D721Med (cell line): Measurements from ENCODE around the gene TMEM72.

ENCODE experiments used
- DNase-seq: peaks from one replicate; pipeline ENCODE4 v3.0.0; 2011; ENCODE audit warnings: low spot score; ENCODE audit not compliant: insufficient read length
- FAIRE-seq: peaks from 2 replicates; lab custom pipeline; 2011; peaks lifted over from hg19 to GRCh38; lab: Jason Lieb, UNC
- TF ChIP-seq, protein P1 (sequence below): IDR thresholded peaks from 2 replicates; pipeline ENCODE4 v1.5.1; 2012; ENCODE audit warnings: mild to moderate bottlenecking, control low read depth; ENCODE audit not compliant: insufficient read depth; ENCODE audit errors: missing control alignments

Gene TMEM72

DNA sequence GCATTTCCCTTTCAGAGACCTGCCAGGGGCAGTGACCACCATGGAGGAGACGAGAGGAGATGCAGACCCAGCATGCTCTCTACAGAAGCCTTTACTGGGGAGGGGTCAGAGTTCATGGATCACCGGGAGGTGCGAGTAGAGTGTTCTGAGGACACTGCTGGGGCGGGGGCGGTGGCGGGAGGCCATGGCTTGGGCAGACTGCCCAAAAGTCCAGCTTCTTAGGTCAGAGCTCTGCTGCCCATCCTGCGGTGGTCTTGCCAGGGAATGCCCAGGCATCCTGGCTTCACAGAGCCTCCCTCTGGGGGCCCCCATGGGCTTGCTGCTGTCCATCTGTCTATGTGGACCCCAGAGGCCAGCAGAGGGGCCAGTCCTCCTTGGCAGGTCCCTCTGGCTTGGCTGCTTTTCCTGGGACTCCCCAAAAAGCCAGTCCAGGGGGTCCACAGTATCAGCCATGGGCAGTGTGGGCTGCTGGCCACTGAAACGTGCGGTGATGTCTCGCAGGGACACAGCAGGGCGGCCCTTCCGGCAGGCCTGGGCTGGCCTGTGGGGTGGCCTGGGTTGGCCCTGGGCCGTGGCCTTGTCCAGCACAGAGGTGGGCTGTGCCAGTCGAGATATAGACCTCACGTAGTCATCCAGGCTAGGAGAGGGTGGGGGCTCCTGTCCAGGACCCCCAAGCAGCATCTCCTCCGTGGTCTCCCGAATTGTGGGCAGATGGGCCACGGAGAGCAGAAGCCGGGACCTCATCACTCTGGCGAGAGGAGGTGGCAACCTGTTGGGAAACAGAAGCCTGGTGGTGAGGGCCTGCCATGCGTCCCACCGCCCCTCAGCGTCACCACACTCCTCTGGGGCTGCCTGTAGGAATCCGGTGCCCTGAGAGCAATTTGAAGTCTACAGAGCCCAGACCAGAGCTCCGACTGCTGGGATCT, 66.4 kb downstream of the TMEM72 start:
- FAIRE-seq = no peak
- TF ChIP-seq, protein P1, sequence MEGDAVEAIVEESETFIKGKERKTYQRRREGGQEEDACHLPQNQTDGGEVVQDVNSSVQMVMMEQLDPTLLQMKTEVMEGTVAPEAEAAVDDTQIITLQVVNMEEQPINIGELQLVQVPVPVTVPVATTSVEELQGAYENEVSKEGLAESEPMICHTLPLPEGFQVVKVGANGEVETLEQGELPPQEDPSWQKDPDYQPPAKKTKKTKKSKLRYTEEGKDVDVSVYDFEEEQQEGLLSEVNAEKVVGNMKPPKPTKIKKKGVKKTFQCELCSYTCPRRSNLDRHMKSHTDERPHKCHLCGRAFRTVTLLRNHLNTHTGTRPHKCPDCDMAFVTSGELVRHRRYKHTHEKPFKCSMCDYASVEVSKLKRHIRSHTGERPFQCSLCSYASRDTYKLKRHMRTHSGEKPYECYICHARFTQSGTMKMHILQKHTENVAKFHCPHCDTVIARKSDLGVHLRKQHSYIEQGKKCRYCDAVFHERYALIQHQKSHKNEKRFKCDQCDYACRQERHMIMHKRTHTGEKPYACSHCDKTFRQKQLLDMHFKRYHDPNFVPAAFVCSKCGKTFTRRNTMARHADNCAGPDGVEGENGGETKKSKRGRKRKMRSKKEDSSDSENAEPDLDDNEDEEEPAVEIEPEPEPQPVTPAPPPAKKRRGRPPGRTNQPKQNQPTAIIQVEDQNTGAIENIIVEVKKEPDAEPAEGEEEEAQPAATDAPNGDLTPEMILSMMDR = no peak
- DNase-seq = no peak

DNA sequence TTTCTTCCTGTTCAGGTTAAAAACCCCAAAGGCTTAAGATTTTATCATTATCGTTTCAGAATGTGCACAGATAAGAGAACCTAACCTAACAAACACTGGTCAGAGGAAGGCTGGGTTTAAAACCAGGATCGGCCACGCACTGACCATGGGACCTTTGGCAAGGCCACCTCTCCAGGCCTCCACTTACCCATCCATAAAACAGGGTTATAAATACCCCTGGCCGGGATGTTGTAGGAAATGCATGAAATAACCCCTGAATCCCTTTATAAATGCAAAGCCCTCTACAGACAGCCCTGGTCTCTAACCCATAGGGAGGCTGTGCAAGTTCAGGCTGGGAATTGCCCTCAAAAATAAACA, 67.1 kb downstream of the TMEM72 start:
- FAIRE-seq (no peak), DNase-seq (no peak)
- TF ChIP-seq, protein P1 = no peak

DNA sequence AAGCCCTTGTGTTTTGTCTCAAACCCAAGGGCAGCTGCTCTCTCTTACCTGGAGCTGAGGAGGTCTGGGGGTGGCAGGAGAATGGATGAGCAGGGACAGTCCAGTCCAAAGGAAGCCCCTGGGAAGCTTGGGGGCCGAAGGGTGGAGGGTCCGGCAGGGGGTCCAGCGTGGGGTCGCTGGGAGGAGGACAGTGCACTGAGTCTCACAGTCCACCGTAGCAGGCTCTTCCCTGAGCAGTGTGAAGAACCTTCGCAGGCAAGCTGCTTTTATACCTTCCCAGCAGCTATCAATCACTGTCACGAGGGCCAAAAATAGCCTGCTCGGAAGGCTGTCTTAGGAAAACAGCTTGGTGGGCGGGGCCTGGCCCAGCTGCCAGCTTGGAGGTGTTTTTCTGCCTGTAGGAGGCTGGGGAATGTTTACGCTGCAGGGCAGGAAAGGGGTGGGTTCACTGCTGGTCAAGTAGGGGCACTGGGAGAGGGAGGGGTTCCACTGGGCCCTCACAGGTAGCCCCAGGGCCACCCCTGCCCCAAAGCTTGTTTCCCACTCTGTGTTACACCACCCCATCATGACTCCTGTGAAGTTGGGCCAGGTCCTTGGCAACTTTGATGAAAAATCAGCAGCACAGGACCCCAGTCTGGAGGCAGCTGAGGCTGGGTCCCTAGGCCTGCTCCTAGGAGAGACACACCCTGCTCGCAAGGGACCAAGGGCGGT, 67.6 kb downstream of the TMEM72 start, which contains the start of gene DEPP1:
Gene DEPP1, minus strand, starts transcription at position 240 of the 711 bp plus-strand sequence. CDS start 779 bp downstream, outside the sequence.
- TF ChIP-seq, protein P1 = no peak
- peak; percentile 72 for DNase-seq
- FAIRE-seq = no peak

DNA sequence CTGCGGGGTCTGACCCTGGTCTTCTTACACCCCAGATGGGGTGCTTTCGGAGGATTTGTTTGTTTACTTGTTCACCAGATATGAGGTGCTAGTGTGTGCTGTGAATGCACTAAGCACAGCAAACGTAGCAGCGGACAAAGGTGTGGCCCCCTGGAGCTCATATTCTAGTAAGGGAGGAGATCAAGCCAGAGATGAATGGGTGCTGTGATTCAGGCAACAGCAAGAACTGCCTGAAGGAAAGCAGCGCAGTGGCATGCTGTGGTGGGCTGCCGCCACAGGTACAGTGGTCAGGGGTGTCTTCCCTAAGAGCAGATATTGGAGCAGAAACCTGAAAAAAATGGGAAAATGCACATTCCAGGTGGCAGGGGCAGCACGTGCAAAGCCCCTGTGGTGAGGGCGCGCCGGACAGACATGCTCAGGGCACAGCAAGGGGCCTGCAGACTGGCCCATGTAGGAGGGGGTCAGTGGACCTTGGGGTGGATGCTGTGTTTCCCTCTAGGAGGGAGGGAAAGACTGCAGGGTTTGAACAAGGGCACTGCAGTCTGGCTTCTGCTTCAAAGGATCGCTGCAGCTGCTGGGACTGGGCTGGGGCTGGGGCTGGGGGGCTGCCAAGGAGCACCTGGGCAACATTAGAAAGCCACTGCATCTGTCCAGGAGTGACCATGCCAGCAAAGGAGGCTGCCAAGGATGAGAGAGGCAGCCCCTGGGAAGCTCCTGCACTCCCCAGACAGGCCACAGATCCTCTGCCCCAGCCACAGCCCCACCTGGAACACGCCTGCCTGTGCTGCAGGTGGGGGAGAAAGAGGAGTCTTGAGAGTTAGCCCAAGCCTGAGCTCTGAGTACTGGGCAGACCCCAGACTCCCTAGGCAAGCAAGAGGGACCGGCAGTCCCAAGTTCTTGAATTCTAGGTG, 68.4 kb downstream of the TMEM72 start:
- FAIRE-seq (no peak), DNase-seq (no peak)
- TF ChIP-seq, protein P1 = no peak

DNA sequence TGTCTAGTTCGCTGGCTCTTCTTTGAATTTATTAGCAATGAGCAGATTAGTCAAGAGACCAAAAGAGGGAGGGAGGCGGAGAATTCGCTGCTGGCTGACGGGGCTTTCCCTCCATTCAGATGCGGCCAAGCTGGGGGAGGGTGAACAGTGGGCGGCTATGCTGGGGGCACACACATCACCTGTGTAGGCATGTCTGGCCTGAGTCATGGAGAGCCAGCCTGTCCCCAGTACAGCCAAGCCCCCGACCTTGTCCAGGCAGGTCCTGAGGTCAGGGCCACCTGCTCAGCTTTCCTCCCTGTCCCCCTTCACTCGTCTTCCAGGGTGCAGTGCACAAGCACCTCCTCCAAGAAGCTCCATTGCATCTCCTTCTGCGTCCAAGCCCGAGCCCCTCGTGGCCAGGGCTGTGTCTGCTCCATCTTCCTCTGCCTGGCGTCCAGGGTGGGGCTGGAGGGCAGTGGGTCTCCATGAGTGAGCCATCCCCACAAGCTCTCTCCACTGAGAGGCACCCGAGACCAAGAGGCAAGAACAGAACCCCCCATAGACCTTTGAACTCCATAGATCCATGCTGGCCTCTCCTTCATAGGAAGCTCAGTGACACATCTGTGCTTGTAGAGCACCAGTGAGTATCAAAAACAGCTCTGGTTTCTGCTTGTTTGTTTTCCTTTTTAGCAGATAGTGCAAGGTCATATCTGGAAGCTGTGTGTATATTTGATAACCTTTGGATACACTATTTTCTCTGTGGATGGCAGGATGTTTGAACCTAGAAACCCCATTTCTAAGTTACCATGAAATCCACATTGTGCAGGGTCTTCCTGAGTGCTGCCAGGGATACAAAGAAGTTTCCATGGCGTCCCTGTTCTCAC, 69.4 kb downstream of the TMEM72 start:
- FAIRE-seq = no peak
- DNase-seq = no peak
- TF ChIP-seq, protein P1 = no peak
